ENCODE data around the gene NPHP1.
"Not testable (repeated sequence)": the region's sequence is repeated elsewhere in the genome, so short reads cannot be mapped to it uniquely, and the experiment has no call there.

NPHP1 gene

GRCh38 chr2:110197452-110197851 lies 7.4 kb downstream of the NPHP1 start:
- no peak for DNase-seq (ENCODE audit: low read depth)

- DNase-seq (ENCODE audit: low read depth) = not testable (repeated sequence)
Measured at GRCh38 chr2:110190169-110190568, 14.6 kb downstream of the NPHP1 start.

- no peak for DNase-seq (ENCODE audit: low read depth)
Measured at GRCh38 chr2:110182449-110182848, 22.4 kb downstream of the NPHP1 start.

DNA sequence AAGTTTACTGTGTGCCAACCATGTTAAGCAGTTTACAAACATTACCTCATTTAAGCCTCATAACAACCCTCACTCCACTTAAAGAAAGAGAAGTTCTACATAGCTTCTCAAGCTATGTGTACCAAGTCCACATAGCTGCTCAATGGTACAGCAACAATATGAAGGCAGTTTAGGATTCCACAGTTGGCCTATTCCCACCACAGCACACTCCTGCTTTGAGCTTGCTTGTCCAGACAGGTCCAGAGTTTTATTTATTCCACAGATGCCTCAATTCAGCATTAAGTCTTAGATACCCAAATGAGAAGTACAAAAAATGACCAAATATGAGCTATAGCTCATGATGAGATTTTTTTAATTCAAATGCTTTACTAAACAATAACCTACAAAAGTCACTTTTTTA lies 24.8 kb downstream of the NPHP1 start:
- no peak for DNase-seq (ENCODE audit: low read depth)

- DNase-seq (ENCODE audit: low read depth) = no peak
Measured at GRCh38 chr2:110173523-110173922, 31.3 kb downstream of the NPHP1 start.

- no peak for DNase-seq (ENCODE audit: low read depth)
Measured at GRCh38 chr2:110172506-110172905, 32.3 kb downstream of the NPHP1 start.

- DNase-seq (ENCODE audit: low read depth) = no peak
Measured at GRCh38 chr2:110170102-110170501, 34.7 kb downstream of the NPHP1 start.

- DNase-seq (ENCODE audit: low read depth) = no peak
Measured at GRCh38 chr2:110167326-110168000, 37.4 kb downstream of the NPHP1 start.

GRCh38 chr2:110166266-110166665 lies 38.5 kb downstream of the NPHP1 start:
- DNase-seq (ENCODE audit: low read depth) = no peak

- DNase-seq (ENCODE audit: low read depth) = no peak
Measured at GRCh38 chr2:110157153-110157793, 47.5 kb downstream of the NPHP1 start.

GRCh38 chr2:110154828-110155227 lies 50.0 kb downstream of the NPHP1 start:
- DNase-seq (ENCODE audit: low read depth) = not testable (repeated sequence)

DNA sequence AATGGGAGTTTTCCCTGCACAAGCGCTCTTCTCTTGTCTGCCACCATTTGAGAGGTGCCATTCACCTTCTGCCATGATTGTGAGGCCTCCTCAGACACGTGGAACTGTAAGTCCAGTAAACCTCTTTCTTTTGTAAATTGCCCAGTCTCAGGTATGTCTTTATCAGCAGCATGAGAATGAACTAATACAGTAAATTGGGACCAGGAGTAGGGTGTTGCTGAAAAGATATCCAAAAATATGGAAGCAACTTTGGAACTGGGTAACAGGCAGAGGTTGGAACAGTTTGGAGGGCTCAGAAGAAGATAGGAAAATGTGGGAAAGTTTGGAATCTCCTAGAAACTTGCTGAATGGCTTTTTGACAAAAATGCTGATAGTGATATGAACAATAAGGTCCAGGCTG lies 50.6 kb downstream of the NPHP1 start:
- not testable (repeated sequence) for DNase-seq (ENCODE audit: low read depth)

GRCh38 chr2:110153416-110153815 lies 51.4 kb downstream of the NPHP1 start:
- DNase-seq (ENCODE audit: low read depth) = no peak

- no peak for DNase-seq (ENCODE audit: low read depth)
Measured at GRCh38 chr2:110152943-110153342, 51.9 kb downstream of the NPHP1 start.

- DNase-seq (ENCODE audit: low read depth) = no peak
Measured at GRCh38 chr2:110149330-110150220, 55.2 kb downstream of the NPHP1 start.

- DNase-seq (ENCODE audit: low read depth) = no peak
Measured at GRCh38 chr2:110146945-110147332, 57.9 kb downstream of the NPHP1 start.

DNA sequence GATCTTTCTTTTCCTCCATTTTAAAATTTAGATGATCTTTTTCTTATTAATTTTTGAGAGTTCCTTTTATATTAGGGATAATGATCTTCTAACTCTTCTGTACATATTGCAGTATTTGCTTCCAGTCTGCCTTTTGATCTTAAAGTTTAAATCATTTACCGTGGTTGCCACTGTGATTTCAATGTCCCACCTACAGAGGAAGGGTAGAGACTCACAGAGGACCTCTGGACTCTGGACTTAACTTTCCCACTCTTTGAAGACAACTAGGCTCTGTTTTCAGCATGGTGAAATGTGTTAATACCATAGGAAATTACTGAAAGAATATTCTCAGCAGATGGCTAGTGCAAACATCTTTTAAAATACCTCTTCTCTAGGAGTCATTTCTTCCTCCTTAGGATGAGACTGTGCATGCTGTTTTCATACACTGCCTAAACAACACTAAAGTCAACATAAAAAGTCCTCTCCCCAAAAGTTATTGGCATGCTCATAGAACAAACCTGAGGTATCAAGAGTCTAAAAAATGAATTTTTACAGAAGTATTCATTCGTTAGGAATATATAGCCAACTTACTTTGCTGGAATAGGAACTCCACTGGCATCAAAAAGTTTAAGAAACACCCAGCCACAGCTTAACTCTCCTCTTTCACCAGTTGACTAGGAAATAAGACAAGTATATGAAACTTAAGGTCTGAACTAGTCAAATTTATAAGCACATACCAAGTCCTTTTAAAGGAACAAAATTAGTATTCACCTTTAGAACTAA lies 58.4 kb downstream of the NPHP1 start:
- DNase-seq (ENCODE audit: low read depth) = no peak

- no peak for DNase-seq (ENCODE audit: low read depth)
Measured at GRCh38 chr2:110143982-110144381, 60.8 kb downstream of the NPHP1 start.

DNA sequence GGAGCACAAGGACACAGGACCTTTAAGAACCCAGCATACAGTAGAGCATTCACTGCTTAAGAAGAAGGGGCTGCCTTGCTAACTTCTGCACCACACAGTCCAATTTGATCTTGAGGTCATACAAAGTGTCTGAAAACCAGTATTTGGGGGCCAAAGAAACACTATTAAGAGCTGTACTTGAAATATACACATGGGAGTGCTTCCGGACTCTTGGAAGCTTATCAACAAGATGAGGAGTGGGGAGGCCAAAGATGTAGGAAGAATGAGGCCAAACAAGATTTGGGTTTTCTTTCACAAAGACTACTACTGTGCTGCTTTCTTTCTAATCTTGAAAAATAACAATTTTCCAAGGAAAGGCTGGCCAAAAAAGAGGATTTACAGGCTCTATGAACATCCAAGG lies 64.4 kb downstream of the NPHP1 start:
- no peak for DNase-seq (ENCODE audit: low read depth)

- DNase-seq (ENCODE audit: low read depth) = no peak
Measured at GRCh38 chr2:110134025-110134424, 70.8 kb downstream of the NPHP1 start.

GRCh38 chr2:110131166-110131565 lies 73.6 kb downstream of the NPHP1 start:
- DNase-seq (ENCODE audit: low read depth) = no peak

GRCh38 chr2:110130757-110131156 lies 74.1 kb downstream of the NPHP1 start:
- no peak for DNase-seq (ENCODE audit: low read depth)
